Activated CD8-positive, alpha-beta T cell treated with anti-CD3 and anti-CD28 coated beads for 36 hours (primary cell): ENCODE measurements around the gene GPR89A. TPM values are rescaled to one million over a fixed set of nuclear protein-coding genes. Genes with fewer than 3 reads are reported as not detected.
"Not testable (repeated sequence)": the region's sequence is repeated elsewhere in the genome, so short reads cannot be mapped to it uniquely, and the experiment has no call there.

ENCODE experiments used
- ATAC-seq: fragments of 200-7000 bp; cut with Tn5 transposase; one replicate; pipeline ENCODE4 v1.10.0; 2021; ENCODE audit warnings: mild to moderate bottlenecking, moderate library complexity
- CTCF ChIA-PET: fragments of 350-600 bp; sonication (Branson Sonifier 250); formaldehyde crosslinking; loops from one replicate; lab custom pipeline; 2021; ENCODE audit warnings: antibody characterized with exemption; lab: Charles Lee
- POLR2A ChIA-PET: fragments of 350-600 bp; sonication (Branson Sonifier 250); formaldehyde crosslinking; loops from one replicate; lab custom pipeline; 2021; ENCODE audit warnings: antibody characterized with exemption; lab: Charles Lee
- DNase-seq: peaks from one replicate; pipeline ENCODE4 v3.0.0-alpha.2; 2020
- H3K27ac Mint-ChIP-seq: one replicate; pipeline ENCODE4 v1.8.0; 2021; ENCODE audit warnings: mild to moderate bottlenecking, mixed read lengths
- H3K27me3 Mint-ChIP-seq: one replicate; pipeline ENCODE4 v1.8.0; 2021; ENCODE audit warnings: mixed read lengths
- H3K36me3 Mint-ChIP-seq: one replicate; pipeline ENCODE4 v1.8.0; 2021; ENCODE audit warnings: low read depth, mixed read lengths
- H3K4me1 Mint-ChIP-seq: one replicate; pipeline ENCODE4 v1.8.0; 2021; ENCODE audit warnings: low read depth, mixed read lengths
- H3K4me3 Mint-ChIP-seq: one replicate; pipeline ENCODE4 v1.8.0; 2021; ENCODE audit warnings: mild to moderate bottlenecking, moderate library complexity, mixed read lengths
- H3K9me3 Mint-ChIP-seq: one replicate; pipeline ENCODE4 v1.8.0; 2021; ENCODE audit warnings: mixed read lengths
- CTCF ChIP-seq: fragments of 200-600 bp; IDR thresholded peaks from one replicate; pipeline ENCODE4 v1.8.0; 2022; ENCODE audit warnings: antibody characterized with exemption, mild to moderate bottlenecking
- intact Hi-C: fragments of 100-400 bp; cut with micrococcal nuclease; formaldehyde crosslinking; loops from one replicate; pipeline ENCODE4 v1.10.0; 2022
- total RNA-seq, 2 experiments: library from RNA; stranded (reverse); gene quantifications; one replicate each; pipeline ENCODE4 v1.2.3, GENCODE V29; 2021

GPR89A gene
- total RNA-seq, 2 experiments from 2014 or later = 23.1 to 26.4 TPM

DNA sequence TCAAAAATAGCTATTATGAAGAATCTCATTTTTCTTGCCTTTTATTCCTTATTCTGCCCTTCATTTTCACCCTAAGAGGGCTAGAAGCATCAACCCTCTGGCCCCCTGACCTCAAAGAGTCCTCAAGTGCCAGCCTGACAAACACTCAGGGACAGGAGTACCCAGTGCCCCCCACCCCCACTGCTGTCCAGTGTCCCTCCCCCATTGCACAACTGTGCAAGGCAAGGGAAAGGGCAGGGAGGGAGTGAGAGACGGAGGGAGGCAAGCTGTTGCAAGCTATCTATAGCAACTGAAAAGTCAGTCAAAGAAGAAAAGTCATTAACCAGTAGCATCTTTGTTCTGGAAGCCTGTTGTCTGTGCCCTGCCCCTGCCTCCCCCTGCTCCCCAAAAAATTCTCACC is 78.3 kb downstream of the GPR89A start:
- H3K36me3 Mint-ChIP-seq, H3K27me3 Mint-ChIP-seq, H3K9me3 Mint-ChIP-seq, H3K27ac Mint-ChIP-seq, DNase-seq, POLR2A ChIA-PET, ATAC-seq, H3K4me3 Mint-ChIP-seq, CTCF ChIA-PET, intact Hi-C loops: not testable (repeated sequence)
- H3K4me1 Mint-ChIP-seq = peaks cover 23% of the 10 kb centered on the region

- Mint-ChIP-seq H3K9me3 (no peaks in the 10 kb centered on the region), H3K27ac (no peak overlapping the region), H3K27me3 (no peaks in the 10 kb centered on the region), H3K4me1 (peaks cover 27% of the 10 kb centered on the region), H3K36me3 (no peaks in the 10 kb centered on the region), H3K4me3 (no peak overlapping the region)
- intact Hi-C loops = no loop called here
- ATAC-seq (no peak), DNase-seq (no peak)
- no peak for TF ChIP-seq CTCF
- ChIA-PET POLR2A (interaction anchor here (1.2 kb wide), 1 partner anchor 10 kb away, joined by 3 read pairs; no protein-coding TSS in a partner anchor), CTCF (interaction anchor here (1.4 kb wide), 1 partner anchor 96 kb away, joined by 3 read pairs; no protein-coding TSS in a partner anchor)
These were observed 80.5 kb downstream of the GPR89A start for GRCh38 chr1:145688328-145688727.

DNA sequence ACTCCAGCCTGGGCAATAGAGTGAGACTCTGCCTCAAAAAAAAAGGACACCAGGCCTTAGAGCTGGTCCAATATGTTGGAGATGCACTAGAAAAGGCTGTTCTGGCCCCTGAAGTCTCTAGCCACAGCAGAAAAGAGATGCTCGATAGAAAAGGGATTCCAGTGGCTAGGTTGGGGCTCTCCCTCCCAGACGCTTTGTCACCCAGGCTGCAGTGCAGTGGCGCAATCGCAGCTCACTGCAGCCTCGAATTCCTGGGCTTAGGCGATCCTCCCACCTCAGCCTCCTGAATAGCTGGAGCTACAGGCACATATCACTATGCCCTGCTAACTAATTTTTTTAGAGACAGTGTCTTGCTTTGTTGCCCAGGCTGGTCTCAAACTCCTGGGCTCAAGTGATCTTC is 81.1 kb downstream of the GPR89A start:
- DNase-seq = no peak
- intact Hi-C loops = no loop called here
- H3K4me3 Mint-ChIP-seq = no peak overlapping the region
- CTCF ChIA-PET = interaction anchor here (1.4 kb wide), 1 partner anchor 95 kb away, joined by 3 read pairs; no protein-coding TSS in a partner anchor
- H3K27me3 Mint-ChIP-seq = no peaks in the 10 kb centered on the region
- no peak for TF ChIP-seq CTCF
- H3K36me3 Mint-ChIP-seq = no peaks in the 10 kb centered on the region
- H3K9me3 Mint-ChIP-seq = no peaks in the 10 kb centered on the region
- POLR2A ChIA-PET = interaction anchor here (0.7 to 1.2 kb wide), 2 partner anchors 9 to 11 kb away, joined by 3 to 4 read pairs; no protein-coding TSS in a partner anchor
- peaks cover 27% of the 10 kb centered on the region for H3K4me1 Mint-ChIP-seq
- no peak for ATAC-seq
- no peak overlapping the region for H3K27ac Mint-ChIP-seq

GRCh38 chr1:145689922-145690321 is 82.1 kb downstream of the GPR89A start:
- no peaks in the 10 kb centered on the region for H3K9me3 Mint-ChIP-seq
- CTCF ChIA-PET = interaction anchor here (1.2 kb wide), 1 partner anchor 10 kb away, joined by 3 read pairs; no protein-coding TSS in a partner anchor
- H3K27ac Mint-ChIP-seq = no peak overlapping the region
- DNase-seq (no peak), ATAC-seq (no peak)
- no peak for TF ChIP-seq CTCF
- intact Hi-C loops = no loop called here
- no peaks in the 10 kb centered on the region for H3K36me3 Mint-ChIP-seq
- POLR2A ChIA-PET = no interaction called here
- peaks cover 27% of the 10 kb centered on the region for H3K4me1 Mint-ChIP-seq
- H3K4me3 Mint-ChIP-seq = no peak overlapping the region
- no peaks in the 10 kb centered on the region for H3K27me3 Mint-ChIP-seq

GRCh38 chr1:145690587-145691558 is 83.1 kb downstream of the GPR89A start:
- ATAC-seq = peak; percentile 95
- DNase-seq = peak; percentile 66
- POLR2A ChIA-PET = no interaction called here
- no peaks in the 10 kb centered on the region for H3K9me3 Mint-ChIP-seq
- H3K4me1 Mint-ChIP-seq = peaks cover 27% of the 10 kb centered on the region
- CTCF ChIA-PET = interaction anchor here (1.1 to 3.6 kb wide), 2 partner anchors 14 to 30 kb away, joined by 3 to 13 read pairs; no protein-coding TSS in a partner anchor
- no peaks in the 10 kb centered on the region for H3K27me3 Mint-ChIP-seq
- H3K27ac Mint-ChIP-seq = peak overlapping the region; percentile 68
- no peak overlapping the region for H3K4me3 Mint-ChIP-seq
- intact Hi-C loops = no loop called here
- no peak for TF ChIP-seq CTCF
- H3K36me3 Mint-ChIP-seq = no peaks in the 10 kb centered on the region
